Activated naive CD4-positive, alpha-beta T cell treated with anti-CD3 and anti-CD28 coated beads, Interleukin-2, amount 50 U/mL, for 72 hours (primary cell): Measurements from ENCODE around the gene GEMIN4. TPM values are rescaled to one million over a fixed set of nuclear protein-coding genes. Genes with fewer than 3 reads are reported as not detected.

Source experiments
- ATAC-seq, 2 donors: fragments of 150-1000 bp; cut with Tn5 transposase; 2 replicates each; pipeline ENCODE4 v1.10.0; 2021; ENCODE audit warnings: mild to moderate bottlenecking in 2 of 2, moderate library complexity in 2 of 2
- DNase-seq, 2 donors: peaks; one replicate each; pipeline ENCODE4 v3.0.0; 2021 to 2022; ENCODE audit warnings: low spot score in 2 of 2
- H3K27ac Mint-ChIP-seq, 2 donors: one replicate each; pipeline ENCODE4 v1.8.0; 2022; ENCODE audit warnings: mild to moderate bottlenecking in 2 of 2, mixed read lengths in 2 of 2
- H3K36me3 Mint-ChIP-seq, 2 donors: one replicate each; pipeline ENCODE4 v1.8.0; 2022; ENCODE audit warnings: mixed read lengths in 2 of 2
- H3K9me3 Mint-ChIP-seq, 2 donors: one replicate each; pipeline ENCODE4 v1.8.0; 2022; ENCODE audit warnings: mixed read lengths in 2 of 2
- total RNA-seq, 2 donors: library from RNA; stranded (reverse); gene quantifications; one replicate each; pipeline ENCODE4 v1.2.3, GENCODE V29; 2022

GEMIN4 gene
- total RNA-seq, 2 donors from 2014 or later: 25.1 to 48.7 TPM

DNA sequence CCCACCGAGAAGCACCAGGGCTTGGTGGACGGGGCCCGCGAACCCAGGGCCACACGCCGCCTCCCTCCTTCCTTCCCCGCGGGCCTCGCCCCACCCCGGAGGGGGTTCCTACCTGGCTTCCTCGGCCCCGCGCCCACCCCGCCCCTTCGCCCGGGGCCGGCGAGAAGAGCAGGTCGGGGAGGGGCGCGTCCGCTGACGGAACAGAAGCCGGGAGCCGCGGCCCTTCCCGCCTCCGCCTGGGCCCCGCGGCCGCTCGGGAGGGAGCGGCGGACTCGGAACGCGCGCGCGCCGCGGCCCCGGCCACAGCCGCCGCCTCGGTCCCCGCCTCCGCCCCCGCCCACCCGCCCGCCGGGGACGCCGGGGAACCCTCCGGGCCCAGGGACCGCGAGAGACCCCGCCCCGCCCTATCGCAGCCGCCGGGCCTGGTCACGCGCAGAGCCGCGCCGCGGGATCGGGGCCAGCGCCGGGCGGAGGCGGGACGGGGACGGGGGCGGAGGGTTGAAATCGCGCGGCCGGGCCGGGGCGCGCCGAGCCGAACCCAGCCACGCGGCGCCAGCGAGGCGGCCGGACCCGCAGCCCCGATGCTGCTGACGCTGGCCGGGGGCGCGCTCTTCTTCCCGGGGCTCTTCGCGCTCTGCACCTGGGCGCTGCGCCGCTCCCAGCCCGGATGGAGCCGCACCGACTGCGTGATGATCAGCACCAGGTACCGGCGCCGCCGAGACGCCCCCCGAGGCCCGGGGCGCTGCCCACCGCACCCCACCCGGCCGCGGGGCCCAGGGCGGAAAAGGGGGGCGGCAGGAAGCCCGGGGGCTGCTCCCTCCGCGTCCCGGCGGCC lies 19.8 kb downstream of the GEMIN4 start, which contains the start of gene TLCD3A:
Gene TLCD3A (plus strand): TSS at position 530 of the 835 bp plus-strand sequence. CDS start 52 bp downstream, at position 582.
- H3K9me3 Mint-ChIP-seq: no peaks in the 10 kb centered on the region
- DNase-seq (peak in 1 of 2 donors; percentile 66), ATAC-seq (peak; percentile 82 to 85)
- peak within 1 kb of the TSS in 1 of 2 donors; percentile 75 for H3K27ac Mint-ChIP-seq
- peaks cover 0 to 33% of the 10 kb centered on the region in 2 donors for H3K36me3 Mint-ChIP-seq

DNA sequence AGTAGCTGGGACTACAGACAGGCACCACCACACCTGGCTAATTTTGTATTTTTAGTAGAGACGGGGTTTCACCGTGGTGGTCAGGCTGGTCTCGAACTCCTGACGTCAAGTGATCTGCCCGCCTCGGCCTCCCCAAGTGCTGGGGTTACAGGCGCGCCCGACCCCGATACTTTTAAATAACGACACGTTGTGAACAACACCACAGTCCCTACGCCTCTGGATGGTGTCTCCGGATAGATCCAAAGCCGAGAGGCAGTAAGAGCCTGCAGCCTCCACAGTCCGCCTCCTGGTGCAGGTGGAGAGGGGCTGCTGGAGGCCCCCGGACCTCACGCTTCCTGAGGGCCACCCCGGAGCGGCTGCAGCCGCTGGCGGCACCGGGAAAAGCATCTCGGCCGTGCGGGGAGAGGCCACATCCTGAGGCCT lies 20.4 kb downstream of the GEMIN4 start:
- H3K9me3 Mint-ChIP-seq: no peaks in the 10 kb centered on the region
- no peak for DNase-seq
- H3K36me3 Mint-ChIP-seq: peaks cover 0 to 31% of the 10 kb centered on the region in 2 donors
- ATAC-seq: peak in 1 of 2 donors; percentile 21
- H3K27ac Mint-ChIP-seq: no peak overlapping the region

DNA sequence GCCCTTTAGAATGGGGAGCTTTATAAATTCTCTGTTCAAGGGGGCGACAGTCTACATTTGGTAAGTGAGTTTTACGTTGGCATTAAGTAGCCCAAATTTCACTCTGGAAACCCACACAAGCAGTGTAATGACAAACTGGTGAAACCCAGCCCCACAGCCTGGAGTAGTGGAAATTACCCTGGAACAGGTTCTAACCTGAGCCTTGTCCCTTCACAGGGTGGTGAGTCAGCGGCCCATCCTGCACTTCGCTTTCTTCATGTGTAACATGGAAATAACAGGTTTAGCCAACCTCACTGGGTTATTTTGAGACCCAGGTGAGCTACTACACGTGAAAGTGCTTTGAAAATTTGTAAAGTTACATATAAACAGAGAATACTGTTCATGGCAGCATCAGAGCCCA lies 23.2 kb downstream of the GEMIN4 start:
- ATAC-seq: no peak

DNA sequence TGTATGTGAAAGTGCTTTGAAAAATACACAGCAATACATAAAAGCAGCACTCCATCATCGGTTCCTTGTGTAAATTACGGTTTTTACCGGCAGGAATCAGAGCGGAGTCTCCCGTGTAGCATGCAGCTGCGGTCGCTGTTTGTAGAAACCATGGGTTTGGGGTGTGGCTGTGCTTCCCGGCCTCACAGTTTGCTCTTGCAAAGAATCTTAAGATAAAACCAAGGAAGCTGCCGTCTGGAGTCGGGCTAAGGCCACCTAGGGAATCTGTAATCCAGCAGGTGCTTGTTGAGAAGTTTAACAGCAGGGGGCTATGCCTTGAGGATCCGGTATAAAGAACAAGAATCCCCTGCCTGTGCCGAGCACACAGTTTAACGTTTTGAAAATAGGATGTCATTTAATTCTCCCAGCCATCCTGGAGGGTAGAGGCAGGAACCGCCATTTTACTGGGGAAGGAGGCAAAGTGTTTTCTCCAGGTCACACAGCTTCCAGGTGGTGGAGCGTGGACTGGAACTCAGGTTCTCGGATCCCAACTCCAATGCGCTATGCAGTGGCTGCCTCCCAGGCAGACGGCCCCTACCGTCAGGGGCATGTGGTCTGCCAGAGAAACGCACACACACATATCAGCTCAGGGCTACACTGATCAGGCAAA lies 25.7 kb downstream of the GEMIN4 start:
- DNase-seq (no peak), ATAC-seq (no peak)
- Mint-ChIP-seq H3K27ac (no peak overlapping the region), H3K36me3 (no peaks in the 10 kb centered on the region), H3K9me3 (no peaks in the 10 kb centered on the region)

More for the DNA sequence above, 23.2 kb downstream of the GEMIN4 start:
- no peak for DNase-seq
- Mint-ChIP-seq H3K27ac (no peak overlapping the region), H3K9me3 (no peaks in the 10 kb centered on the region), H3K36me3 (peaks cover 0 to 10% of the 10 kb centered on the region in 2 donors)

DNA sequence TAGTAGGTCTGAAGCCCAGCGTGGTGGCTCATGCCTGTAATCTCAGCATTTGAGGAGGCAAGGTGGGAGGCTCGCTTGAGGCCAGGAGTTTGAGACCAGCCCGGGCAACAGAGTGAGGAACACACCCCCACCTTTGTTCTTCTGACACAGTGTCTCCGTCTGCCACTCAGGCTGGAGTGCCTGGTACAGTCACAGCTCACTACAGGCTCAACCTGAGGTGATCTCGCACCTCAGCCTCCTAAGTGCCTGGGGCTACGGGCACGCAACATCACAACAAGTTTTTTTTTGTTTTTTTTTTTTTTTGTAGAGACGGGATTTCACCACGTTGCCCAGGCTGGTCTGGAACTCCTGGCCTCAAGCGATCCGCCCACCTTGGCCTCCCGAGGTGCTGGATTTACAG lies 26.3 kb downstream of the GEMIN4 start:
- no peak overlapping the region for H3K27ac Mint-ChIP-seq
- DNase-seq (no peak), ATAC-seq (no peak)
- H3K9me3 Mint-ChIP-seq: no peaks in the 10 kb centered on the region
- H3K36me3 Mint-ChIP-seq: no peaks in the 10 kb centered on the region

DNA sequence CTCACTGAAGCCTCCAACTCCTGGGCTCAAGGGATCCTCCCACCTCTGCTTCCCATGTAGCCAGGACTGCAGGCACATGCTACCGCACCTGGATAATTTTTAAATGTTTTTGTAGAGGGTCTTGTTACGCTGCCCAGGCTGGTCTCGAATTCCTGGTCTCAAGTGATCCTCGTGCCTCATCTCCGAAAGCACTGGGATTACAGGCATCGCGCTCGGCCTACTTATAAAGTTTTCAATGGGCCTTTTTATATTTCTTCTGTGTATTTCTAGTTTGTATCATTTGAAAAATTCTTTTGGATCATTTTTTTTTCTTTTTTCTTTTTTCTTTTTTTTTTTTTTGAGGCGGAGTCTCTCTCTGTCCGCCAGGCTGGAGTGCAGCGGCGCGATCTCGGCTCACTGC lies 27.0 kb downstream of the GEMIN4 start:
- no peak for DNase-seq
- Mint-ChIP-seq H3K27ac (no peak overlapping the region), H3K9me3 (no peaks in the 10 kb centered on the region), H3K36me3 (no peaks in the 10 kb centered on the region)
- ATAC-seq: no peak

DNA sequence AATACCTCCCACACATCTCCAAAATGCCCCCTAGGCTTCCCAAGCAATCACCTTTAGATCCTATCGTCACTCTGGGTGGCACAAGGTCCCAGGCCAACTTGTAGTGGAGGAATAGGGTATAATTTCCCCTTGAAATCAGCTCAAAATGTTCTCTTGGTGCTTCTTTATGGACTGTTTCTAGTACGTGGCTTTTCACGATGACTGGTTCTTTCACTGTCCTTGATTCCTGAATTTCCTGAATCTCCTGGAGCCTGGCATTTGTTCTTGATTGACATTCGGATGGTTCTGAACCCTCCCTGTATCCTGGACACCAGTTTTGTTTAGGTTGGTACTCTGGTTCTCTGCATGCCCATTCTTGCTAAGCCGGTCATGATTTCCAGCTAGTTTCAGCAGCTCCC lies 30.5 kb downstream of the GEMIN4 start:
- H3K27ac Mint-ChIP-seq: no peak overlapping the region
- DNase-seq (no peak), ATAC-seq (no peak)
- no peaks in the 10 kb centered on the region for H3K9me3 Mint-ChIP-seq
- H3K36me3 Mint-ChIP-seq: no peaks in the 10 kb centered on the region

DNA sequence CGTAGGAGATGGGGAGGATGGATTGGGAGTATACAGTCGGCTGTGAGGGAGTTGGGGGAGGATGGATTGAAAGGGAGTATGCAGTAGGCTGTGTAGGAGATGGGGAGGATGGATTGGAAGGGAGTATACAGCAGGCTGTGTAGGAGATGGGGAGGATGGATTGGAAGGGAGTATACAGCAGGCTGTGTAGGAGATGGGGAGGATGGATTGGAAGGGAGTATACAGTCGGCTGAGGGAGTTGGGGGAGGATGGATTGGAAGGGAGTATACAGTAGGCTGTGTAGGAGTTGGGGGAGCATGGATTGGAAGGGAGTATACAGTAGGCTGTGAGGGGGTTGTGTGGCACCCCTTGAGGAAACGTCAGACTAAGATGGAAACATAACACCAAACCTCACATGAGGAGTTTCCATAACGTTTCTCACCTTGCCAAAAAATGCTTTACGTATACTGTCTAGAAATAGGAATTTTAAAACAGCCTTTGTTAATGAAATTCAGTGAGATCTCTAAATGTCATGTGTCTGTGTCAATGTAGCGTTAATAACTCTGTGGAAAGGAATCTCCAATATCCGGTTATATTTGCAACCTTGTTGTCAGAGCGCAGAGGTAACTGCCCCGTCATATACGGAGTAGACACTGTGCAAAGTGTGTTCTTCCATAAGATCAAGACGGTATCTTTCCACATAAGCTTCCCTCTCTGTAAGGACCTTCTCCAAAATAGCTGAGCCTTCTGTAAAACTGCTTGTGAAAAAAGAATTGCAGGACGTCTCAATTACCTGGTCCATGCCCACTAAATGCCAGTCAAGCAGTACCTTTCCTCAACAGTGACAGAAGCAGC lies 31.1 kb downstream of the GEMIN4 start:
- DNase-seq: no peak
- ATAC-seq: no peak
- Mint-ChIP-seq H3K36me3 (no peaks in the 10 kb centered on the region), H3K9me3 (no peaks in the 10 kb centered on the region), H3K27ac (no peak overlapping the region)

DNA sequence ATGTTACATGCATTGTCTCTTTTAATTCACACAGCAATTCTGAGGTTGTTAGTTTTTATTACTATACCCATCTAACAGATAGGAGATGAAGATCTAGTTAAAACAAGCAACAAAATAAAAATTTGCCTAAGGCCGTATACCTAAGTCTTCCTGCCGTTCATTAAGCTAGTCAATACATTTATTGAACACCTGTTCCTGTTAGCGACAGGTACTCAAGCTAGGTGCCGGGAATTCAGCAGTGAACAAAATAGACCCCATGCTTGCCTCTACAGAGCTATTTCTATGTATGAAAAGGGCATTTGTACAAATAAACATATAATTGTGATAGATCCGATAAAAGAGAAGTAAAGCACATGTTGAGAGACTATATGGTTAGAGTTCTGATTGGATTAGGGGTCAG lies 34.0 kb downstream of the GEMIN4 start:
- Mint-ChIP-seq H3K36me3 (peaks cover 5 to 11% of the 10 kb centered on the region in 2 donors), H3K27ac (no peak overlapping the region), H3K9me3 (no peaks in the 10 kb centered on the region)
- no peak for ATAC-seq
- DNase-seq: no peak

DNA sequence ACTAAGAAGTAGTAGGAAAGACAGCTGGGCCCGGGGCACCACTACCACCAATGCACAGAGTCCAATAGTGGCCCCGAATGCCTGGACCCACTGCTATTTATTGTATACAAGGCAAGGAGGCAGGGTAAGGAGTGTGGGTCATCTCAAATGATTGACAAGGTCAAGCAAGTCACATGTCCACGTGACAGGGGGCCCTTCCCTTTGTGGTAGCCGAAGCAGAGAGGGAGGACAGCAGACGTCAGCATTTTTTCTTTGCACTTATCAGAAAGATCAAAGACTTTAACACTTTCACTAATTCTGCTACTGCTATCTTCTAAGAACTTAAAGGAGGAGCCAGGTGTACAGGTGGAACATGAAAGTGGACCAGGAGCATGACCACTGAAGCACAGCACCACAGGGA lies 43.9 kb downstream of the GEMIN4 start:
- DNase-seq: no peak
- Mint-ChIP-seq H3K36me3 (peaks cover 0 to 15% of the 10 kb centered on the region in 2 donors), H3K27ac (no peak overlapping the region), H3K9me3 (no peaks in the 10 kb centered on the region)
- ATAC-seq: no peak

DNA sequence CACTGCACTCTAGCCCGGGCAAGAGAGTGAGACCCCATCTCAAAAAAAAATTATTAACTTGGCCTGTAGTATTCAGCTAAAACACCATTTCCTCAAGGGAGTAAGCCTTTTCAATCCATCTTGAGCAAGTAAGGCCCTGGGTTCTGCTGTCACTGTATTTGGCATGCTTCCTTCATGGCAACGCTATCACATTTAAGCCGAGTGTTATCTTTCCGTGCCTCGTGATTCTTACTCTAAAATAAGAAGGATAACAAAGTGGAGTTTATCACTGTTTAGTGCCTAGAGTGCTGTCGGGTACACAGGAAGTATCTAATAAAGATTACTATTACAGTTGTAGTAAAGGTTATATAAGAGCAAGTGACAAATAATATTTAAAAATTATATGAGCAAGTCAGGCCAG lies 46.2 kb downstream of the GEMIN4 start:
- Mint-ChIP-seq H3K36me3 (peaks cover 0 to 10% of the 10 kb centered on the region in 2 donors), H3K27ac (no peak overlapping the region), H3K9me3 (no peaks in the 10 kb centered on the region)
- no peak for DNase-seq
- ATAC-seq: no peak

DNA sequence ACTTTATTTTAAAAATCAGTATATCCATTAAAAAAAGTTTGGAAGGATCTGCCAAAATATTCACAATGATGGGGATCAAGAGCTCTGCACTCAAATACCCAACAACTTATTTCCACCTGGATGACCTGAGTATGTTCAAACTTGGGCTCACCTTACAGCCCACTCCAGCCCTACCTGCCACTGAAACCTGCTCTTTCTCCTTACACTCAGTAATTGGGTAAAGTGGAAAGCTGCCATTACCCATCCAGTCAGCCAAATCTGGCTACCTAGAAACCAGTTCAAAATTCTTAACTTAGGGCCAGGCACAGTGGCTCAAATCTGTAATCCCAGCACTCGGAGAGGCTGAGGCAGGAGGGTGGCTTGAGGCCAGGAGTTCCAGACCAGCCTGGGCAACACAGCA lies 47.1 kb downstream of the GEMIN4 start:
- ATAC-seq: no peak
- Mint-ChIP-seq H3K36me3 (peaks cover 0 to 10% of the 10 kb centered on the region in 2 donors), H3K9me3 (no peaks in the 10 kb centered on the region), H3K27ac (peak overlapping the region in 1 of 2 donors; percentile 59)
- no peak for DNase-seq

DNA sequence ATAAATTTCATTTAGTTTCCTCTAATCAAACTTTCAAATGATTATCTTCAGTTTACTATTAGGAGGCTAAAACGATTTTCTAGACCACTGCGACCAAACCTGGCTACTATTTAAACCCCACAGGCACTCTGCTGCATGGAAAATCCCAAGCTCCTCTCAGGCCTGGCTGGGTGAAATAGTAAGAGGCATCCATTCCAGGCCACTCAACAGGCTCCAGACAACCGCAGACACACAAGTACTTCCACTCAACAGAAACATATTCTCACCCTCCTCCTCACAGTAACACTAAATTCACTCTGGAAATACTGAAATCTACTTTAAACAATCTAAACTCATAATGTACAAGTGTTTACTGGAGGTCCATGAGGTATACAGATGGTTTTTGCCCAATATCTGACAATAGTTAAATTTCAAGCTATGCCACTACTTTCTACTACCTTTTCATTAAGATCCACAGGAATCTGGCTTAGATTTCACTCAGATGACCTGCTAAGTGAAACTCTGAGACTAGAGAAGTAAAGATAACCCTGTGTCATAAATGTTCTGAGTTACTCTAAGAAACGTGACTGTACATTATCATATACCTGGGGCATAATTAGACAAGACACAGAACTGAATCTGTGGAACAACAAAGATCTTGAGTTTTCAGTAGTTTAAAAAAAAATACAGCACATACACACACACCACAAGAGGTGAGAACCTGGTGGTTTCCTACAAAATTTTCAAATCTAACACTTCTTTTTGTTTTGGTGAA lies 47.8 kb downstream of the GEMIN4 start:
- Mint-ChIP-seq H3K36me3 (peaks cover 0 to 4% of the 10 kb centered on the region in 2 donors), H3K27ac (peak overlapping the region in 1 of 2 donors; percentile 59), H3K9me3 (no peaks in the 10 kb centered on the region)
- DNase-seq (no peak), ATAC-seq (no peak)

DNA sequence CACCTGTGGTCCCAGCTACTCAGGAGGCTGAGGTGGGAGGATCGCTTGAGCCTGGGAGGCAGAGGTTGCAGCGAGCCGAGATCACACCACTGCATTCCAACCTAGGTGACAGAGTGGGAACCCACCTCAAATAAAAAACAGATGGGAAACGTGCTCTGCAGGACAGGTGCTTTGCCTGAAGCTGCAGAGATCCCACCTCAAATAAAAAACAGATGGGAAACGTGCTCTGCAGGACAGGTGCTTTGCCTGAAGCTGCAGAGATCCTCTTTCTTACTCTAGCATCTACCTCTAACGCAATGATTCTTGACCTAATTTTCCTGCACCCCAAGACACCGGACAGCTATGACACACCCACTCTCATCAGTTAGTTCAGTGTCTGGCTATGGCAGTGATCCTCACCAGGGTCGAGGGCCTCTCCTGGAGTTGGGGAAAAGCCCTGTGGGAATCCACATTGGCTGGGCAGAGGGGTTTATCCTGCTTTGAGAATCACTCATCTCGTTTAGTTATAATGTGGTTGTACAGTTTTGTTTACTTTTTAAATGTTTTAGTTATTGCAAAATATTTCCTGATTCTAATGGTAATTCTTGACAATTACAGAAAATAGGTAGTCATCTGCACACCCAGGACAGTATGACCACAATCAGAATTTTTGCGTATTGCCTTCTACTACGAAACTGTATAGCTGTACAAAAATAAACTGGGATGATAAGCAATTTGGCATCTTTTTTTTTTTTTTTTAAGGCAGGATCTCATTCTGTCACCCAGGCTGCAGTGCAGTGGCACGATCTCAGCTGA lies 48.8 kb downstream of the GEMIN4 start:
- H3K27ac Mint-ChIP-seq: peak overlapping the region; percentile 29 to 67
- no peak for ATAC-seq
- H3K36me3 Mint-ChIP-seq: no peaks in the 10 kb centered on the region
- H3K9me3 Mint-ChIP-seq: no peaks in the 10 kb centered on the region
- DNase-seq: no peak

DNA sequence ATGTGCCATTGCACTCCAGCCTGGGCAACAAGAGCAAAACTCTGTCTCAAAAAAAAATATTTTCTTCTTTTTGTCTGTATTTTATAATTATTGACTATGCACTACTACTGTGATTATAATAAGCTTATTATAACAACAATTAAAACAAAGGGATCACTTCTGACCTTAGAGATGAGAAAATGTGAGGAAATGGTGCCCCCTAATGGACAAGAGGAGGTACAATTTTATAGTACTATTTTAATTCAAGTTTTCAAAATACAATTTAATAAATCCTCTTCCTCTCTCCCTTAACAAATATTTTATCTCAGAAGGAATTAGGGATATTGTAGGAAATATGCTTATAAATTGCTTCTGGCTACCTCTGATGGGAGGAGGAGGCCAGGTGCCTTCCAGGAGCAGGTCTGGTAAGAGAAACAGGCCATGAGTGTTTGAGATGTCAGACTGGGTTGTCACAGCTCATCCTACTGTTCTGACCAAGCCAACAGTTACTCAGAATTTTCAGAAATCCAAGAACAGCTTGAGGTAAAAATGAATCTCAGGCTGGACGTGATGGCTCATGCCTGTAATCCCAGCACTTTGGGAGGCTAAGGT lies 51.5 kb downstream of the GEMIN4 start:
- DNase-seq (no peak), ATAC-seq (peak; percentile 39 to 50)
- peaks cover 5 to 7% of the 10 kb centered on the region in 2 donors for H3K36me3 Mint-ChIP-seq
- peak overlapping the region in 1 of 2 donors; percentile 44 for H3K27ac Mint-ChIP-seq
- no peaks in the 10 kb centered on the region for H3K9me3 Mint-ChIP-seq
